GM19452 (cell line): ENCODE data around the gene SLC34A3.

Experiments
- ATAC-seq: cut with Tn5 transposase; IDR thresholded peaks from one replicate; pipeline ENCODE4 v1.9.1; 2021; ENCODE audit not compliant: unreplicated experiment

SLC34A3 gene

DNA sequence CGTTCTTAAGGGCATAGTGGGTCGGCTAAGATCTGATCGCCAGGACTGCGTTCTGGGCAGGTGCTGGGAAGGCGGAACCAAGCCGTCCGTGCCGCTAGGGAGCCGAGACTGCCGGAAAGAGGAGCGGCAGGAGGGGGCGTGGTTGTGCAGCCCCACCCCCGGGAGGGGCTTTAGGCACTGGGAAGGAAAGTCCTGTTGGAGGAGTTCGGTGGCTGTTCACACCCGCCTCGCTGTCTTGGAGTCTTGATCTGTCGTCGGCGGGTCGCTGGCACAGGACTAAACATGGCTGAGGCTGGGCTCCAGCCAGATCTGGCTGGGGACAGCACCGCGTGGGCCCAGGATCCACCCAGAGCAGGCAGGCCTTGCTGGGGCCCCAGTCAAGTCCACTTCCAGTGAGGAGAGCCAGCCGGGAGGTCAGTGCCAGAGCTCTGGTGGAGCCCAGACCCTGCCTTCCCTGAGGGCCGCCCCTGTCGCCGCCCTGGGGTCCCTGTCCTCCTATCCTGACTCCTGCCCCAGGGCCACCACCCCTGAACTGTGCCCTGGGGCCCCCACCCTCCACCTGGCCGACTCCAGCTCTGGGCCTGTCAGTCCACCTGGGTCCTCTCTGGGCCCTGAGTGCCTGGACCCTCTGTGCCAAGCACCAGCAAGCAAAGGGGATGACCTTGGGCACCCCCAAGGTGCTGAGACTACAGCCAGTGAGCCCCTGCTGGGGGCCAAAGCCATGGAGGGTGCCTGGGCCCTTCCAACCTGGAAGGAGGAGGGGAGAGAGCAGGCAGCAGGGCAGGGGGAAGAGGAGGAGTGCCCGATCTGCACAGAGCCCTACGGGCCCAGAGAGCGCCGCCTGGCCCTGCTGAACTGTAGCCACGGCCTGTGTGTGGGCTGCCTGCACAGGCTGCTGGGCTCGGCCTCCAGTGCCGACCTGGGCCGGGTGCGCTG, 13.2 kb upstream of the SLC34A3 start:
- no peak for ATAC-seq

- no peak for ATAC-seq
Measured at GRCh38 chr9:137218212-137218753, 12.4 kb upstream of the SLC34A3 start.

GRCh38 chr9:137218754-137219271, 11.9 kb upstream of the SLC34A3 start:
- ATAC-seq = no peak

DNA sequence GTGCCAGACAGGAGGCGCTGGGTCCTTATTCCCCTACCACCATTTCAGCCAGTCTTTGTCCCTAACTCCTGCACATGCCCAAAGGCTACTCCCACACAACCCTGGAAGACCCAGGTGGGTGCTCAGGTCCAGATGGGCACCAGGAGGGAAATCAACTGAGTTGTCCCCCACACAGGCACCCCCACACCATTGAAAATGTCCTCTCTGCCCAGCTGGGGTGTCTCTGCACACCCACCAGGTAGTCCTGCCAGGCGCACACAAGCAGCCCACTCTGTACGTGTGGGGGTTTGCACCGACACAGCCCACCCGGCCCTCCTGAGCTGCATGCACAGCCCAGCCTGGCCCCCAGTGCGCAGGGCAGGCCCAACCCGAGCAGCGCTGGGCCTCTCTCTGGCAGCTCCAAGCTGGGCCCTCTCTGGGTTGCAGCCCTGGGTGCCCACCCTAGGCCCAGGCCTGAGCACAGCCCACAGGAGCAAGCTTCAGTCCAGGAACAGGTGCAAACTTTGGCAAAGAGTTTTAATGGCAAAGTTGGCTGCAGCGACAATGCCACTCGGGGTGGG, 10.9 kb upstream of the SLC34A3 start:
- no peak for ATAC-seq

- ATAC-seq = no peak
Measured at GRCh38 chr9:137220317-137221094, 10.2 kb upstream of the SLC34A3 start.

DNA sequence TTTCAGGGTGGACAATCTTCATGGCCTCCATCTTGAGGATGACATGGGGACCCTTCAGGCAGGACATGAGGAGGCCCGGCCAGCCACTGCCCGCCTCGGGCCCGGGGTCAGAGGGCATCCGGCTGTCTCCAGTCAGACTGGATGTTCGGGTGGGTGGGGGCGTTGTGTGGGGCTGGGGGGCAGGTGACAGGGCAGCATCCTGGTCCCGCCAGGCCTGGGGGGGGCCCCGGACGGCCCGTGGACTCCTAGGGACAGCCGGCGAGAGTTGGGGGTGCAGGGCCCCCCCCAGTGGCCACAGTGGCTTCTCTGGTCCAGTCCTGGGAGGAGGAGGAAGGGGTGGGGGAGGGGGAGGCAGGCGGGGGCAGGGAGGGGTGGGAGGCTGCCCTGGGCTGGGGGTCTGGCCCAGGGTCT, 9.6 kb upstream of the SLC34A3 start:
- no peak for ATAC-seq

GRCh38 chr9:137221506-137222111, 9.1 kb upstream of the SLC34A3 start:
- ATAC-seq = no peak

- peak; percentile 1 for ATAC-seq
Measured at GRCh38 chr9:137222190-137223077, 8.3 kb upstream of the SLC34A3 start, which contains the start of gene RNF208. RNF208 (minus strand) TSS chr9:137222240; CDS start chr9:137221212, 1,028 bp downstream.

- peak; percentile 62 for ATAC-seq
Measured at GRCh38 chr9:137223078-137223970, 7.4 kb upstream of the SLC34A3 start.

DNA sequence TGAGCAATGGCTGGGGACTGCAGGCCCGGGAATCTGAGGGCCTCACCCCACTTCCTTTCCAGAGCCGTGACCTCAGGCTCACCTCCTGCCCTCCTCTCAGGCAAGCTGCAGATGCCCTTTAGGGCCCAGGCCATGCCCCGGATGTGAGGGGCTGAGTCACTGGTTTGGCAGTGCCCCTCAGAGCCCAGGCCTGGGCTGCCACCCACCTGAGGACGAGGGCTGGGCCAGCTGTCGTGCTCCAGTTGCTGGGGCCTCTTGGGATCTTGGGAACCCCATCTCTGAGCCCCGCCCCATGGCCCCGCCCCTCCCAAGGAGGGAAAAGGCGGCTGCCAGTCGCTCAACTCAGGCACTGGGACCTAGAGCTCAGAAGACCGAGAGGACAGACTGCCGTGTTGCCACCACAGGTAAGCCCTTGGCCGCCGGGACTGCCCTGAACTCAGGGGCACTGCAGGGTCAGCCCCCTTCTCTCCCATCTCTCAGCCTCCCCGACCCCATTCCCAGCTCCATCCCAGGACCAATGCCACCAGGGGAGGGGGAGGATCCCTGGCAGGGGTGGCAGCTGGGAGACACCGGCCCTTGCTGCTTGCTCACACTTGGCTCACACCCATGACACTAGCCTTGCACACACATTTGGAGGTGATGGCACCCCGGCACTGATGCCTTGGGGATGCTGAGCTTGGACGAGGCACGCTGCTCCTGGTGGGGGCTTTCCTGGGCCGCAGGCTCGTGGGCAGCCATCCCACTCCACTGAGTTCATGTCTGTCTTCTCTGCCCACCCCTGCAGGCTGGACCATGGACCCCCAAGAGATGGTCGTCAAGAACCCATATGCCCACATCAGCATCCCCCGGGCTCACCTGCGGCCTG, 5.6 kb upstream of the SLC34A3 start, which contains the start of gene CYSRT1:
Gene CYSRT1 (plus strand): TSS at position 345 of the 865 bp plus-strand sequence. CDS start 448 bp downstream, at position 793.
- no peak for ATAC-seq

- no peak for ATAC-seq
Measured at GRCh38 chr9:137225699-137226331, 4.9 kb upstream of the SLC34A3 start.

GRCh38 chr9:137226338-137227053, 4.2 kb upstream of the SLC34A3 start:
- ATAC-seq = no peak

- ATAC-seq = no peak
Measured at GRCh38 chr9:137227054-137227852, 3.4 kb upstream of the SLC34A3 start, which contains the start of gene RNF224. RNF224 (plus strand) TSS chr9:137227502; CDS start chr9:137228336, 834 bp downstream.

DNA sequence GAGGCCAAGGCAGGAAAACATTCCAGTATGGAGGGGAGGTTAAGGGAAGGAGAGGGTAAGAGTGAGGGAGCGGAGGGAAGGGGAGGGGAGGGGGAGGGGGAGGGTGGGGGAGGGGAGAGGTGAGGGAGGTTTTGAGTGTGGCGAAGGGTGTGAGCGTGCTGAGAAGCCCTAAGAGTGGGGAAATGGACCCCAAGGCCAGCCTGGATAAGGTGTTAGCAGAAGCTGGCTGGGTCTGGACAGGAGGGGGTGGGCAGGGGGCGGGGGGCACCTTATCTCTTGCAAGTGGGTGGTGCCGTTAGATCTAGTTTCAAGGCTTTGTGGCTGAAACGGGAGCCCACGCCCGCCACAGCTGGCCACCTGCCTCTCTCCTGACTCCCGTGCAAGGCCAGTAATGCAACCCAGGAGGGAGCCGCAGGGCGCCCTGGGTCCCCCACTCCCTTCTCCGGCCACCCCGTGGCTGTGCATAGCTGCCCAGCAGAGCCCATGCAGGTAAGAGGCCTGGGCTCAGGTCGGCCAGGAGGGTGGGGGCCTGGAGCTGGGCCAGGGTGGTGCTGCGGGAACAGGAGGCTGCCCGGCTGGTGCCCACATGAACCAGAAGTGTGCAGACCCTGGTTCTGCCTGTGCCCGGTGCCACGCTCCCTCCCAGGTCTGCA, 2.7 kb upstream of the SLC34A3 start:
- ATAC-seq = no peak

DNA sequence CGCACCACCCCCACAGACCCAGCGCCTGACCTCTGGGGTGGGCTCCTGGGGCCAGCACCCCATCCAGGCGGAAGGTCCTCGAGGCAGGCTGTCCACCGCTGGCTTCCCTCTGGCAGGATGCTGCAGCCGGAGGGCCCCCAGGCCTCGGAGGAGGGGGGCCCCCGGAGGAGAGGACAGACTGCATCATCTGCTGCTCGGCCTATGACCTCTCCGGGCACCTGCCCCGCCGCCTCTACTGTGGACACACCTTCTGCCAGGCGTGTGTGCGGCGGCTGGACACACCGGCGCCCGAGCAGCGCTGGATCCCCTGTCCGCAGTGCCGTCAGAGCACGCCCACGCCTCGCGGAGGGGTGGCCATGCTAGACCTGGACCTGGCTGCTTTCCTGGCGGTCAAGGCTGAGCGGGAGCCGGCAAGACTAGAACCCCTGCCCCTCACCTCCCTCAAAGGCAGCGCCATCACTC, 2.2 kb upstream of the SLC34A3 start:
- no peak for ATAC-seq
